ENCODE results near the gene HOXA6.

The HOXA6 gene

DNA sequence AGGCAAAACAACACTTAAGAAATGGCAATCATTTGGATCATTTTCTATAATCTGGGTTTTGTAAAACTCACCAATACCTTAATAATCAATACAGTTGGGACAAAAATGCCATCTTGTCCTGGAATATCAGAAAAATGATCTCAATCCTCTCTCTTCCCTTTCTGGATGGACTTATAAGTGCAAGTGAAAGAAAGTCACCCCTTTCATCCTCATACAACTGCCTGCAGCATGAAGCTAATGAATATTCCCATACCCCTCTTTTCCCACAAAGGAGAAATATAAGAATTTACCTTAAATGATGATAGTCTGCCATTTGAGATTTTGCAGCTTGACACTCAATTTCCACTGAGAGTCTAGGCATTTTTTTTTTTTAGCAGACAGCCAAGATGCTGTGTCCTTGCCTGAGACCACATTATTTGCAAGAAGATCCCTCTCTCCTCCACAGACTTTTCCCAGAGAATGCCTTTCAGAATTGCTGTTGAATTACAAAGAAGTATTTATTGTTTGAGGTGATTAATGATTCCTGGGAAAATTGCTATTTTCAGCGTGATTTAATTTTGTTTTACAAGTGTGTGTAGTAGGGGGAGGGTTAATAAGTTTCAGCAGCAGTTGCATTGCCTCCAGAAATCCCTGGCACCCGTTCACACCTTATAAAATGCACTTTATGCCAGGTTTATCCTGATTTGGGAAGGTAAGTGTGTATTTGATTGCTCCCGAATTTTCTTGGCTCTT lies 20.8 kb downstream of the HOXA6 start:
- intact Hi-C loops (cut with DNase I; ENCODE audit: low total_unique reads) = no loop called here
- no peaks in the 10 kb centered on the region for H3K9me3 ChIP-seq
- no peaks in the 10 kb centered on the region for H3K27me3 ChIP-seq
- DNase-seq = no peak
- TF ChIP-seq, protein P1, sequence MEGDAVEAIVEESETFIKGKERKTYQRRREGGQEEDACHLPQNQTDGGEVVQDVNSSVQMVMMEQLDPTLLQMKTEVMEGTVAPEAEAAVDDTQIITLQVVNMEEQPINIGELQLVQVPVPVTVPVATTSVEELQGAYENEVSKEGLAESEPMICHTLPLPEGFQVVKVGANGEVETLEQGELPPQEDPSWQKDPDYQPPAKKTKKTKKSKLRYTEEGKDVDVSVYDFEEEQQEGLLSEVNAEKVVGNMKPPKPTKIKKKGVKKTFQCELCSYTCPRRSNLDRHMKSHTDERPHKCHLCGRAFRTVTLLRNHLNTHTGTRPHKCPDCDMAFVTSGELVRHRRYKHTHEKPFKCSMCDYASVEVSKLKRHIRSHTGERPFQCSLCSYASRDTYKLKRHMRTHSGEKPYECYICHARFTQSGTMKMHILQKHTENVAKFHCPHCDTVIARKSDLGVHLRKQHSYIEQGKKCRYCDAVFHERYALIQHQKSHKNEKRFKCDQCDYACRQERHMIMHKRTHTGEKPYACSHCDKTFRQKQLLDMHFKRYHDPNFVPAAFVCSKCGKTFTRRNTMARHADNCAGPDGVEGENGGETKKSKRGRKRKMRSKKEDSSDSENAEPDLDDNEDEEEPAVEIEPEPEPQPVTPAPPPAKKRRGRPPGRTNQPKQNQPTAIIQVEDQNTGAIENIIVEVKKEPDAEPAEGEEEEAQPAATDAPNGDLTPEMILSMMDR (IDR thresholded peaks at IDR 0.05) = no peak
- H3K4me3 ChIP-seq = no peak overlapping the region
- H3K36me3 ChIP-seq = peaks cover 4 to 7% (median 6%) of the 10 kb centered on the region in 3 donors
- H3K4me1 ChIP-seq = peaks cover 0 to 20% (median 12%) of the 10 kb centered on the region in 4 donors
- H3K27ac ChIP-seq = no peak overlapping the region

DNA sequence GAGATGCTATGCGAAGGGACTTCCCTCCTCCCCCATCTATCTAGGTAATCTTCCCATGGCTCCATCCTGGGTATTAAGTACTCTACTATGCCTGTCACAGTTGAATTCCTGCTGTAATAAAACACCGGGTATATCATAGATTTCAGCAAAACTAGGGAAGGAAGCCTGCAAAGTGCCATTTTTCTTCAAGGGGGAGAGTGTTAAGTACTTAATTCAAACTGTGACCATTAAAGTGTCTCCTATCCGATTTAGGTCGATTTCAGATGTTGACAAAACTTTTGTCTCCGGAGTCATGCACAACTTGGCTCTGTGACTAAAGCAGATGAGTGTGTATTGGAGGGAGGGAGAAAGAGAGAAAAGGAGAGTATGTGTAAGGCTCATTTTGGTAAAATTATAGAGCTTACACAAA lies 21.6 kb downstream of the HOXA6 start:
- Histone ChIP-seq H3K9me3 (no peaks in the 10 kb centered on the region), H3K27me3 (no peaks in the 10 kb centered on the region), H3K27ac (no peak overlapping the region), H3K36me3 (peaks cover 4 to 10% (median 7%) of the 10 kb centered on the region in 3 donors), H3K4me1 (peaks cover 0 to 16% (median 5%) of the 10 kb centered on the region in 4 donors), H3K4me3 (no peak overlapping the region)
- TF ChIP-seq, protein P1 (IDR thresholded peaks at IDR 0.05) = no peak
- DNase-seq = no peak
- intact Hi-C loops (cut with DNase I; ENCODE audit: low total_unique reads) = no loop called here

DNA sequence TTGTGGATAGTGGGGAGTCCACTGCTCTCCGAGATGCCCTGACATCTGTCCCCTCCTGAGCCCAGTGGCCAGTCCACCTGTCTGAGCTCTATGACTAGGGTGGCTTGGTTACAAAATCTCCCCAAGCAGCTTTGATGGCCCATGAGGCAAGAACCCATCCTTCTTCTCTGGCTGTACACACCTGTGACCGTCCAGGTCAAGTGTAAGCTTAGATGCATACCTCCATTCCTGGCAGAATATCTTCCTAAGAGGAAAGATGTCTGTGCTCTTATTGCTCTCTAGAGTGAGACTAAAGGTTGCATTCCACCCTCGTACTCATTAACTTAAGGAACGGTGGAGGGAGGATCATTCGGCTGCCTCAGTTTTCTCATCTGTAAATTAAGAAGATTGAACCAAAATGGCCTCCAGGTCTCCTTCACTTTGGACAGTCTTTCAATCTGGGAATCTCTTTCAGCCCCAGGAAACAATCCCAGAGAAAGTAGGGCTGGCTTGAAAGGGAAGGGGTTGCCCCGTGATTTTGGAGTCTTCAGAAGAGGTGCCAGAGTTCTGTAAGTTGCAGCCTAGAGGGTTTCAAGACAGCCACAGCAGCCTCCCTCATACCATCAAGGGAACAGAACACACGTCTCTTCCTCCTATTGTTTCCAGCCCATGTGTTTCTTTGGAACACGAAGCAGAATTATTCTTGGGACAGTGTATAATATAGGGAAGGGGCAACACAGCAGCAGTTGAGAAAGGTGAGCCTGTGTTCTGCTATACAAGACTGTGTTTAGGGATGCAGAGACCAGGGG lies 22.5 kb downstream of the HOXA6 start:
- DNase-seq = no peak
- TF ChIP-seq, protein P1 (IDR thresholded peaks at IDR 0.05) = no peak
- peaks cover 0 to 24% (median 12%) of the 10 kb centered on the region in 4 donors for H3K4me1 ChIP-seq
- peaks cover 4 to 10% (median 7%) of the 10 kb centered on the region in 3 donors for H3K36me3 ChIP-seq
- no peaks in the 10 kb centered on the region for H3K9me3 ChIP-seq
- H3K27ac ChIP-seq = no peak overlapping the region
- intact Hi-C loops (cut with DNase I; ENCODE audit: low total_unique reads) = no loop called here
- no peaks in the 10 kb centered on the region for H3K27me3 ChIP-seq
- H3K4me3 ChIP-seq = no peak overlapping the region

DNA sequence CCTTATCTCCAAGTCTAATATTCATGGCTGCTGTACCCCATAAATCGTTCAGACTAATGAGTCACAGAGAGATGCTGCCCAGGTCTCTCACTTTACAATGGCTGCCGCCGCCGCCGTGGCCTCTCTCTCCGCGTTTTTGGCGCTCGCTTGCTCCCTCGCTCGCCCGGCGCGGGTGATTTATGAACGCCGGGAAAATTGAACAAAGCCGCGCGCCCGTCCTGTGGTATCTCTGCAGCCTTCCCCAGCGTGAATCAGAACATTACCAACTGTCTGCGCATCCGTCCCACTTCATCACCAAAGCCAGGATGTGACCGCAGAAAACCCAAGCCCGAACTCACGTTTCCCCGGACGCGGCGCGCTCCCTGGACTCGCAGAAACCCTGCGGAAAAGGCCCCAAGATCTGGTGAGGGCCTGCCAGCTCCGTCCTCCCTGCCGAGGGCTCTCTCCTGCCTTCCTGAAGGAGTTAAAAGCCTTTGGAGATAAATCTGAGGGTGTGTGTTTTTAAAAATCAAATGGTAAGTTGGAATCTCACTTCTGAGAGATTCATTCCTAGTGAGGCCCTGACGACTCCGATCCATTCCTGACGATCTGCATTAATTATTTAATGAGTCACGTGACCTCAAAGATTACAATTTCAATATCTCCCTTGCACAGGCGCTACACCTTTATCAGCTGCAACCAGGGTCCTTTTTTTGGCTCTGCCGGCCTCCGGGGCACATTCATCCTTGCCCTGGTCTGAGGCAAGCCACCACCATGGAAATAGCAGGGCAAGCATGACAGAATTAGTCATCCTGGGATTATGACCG lies 23.3 kb downstream of the HOXA6 start:
- H3K4me3 ChIP-seq = no peak overlapping the region
- no peak for DNase-seq
- no peaks in the 10 kb centered on the region for H3K9me3 ChIP-seq
- intact Hi-C loops (cut with DNase I; ENCODE audit: low total_unique reads) = no loop called here
- peaks cover 0 to 17% (median 8%) of the 10 kb centered on the region in 4 donors for H3K4me1 ChIP-seq
- H3K27me3 ChIP-seq = no peaks in the 10 kb centered on the region
- H3K27ac ChIP-seq = no peak overlapping the region
- TF ChIP-seq, protein P1 (IDR thresholded peaks at IDR 0.05) = no peak
- peaks cover 4 to 10% (median 7%) of the 10 kb centered on the region in 3 donors for H3K36me3 ChIP-seq

DNA sequence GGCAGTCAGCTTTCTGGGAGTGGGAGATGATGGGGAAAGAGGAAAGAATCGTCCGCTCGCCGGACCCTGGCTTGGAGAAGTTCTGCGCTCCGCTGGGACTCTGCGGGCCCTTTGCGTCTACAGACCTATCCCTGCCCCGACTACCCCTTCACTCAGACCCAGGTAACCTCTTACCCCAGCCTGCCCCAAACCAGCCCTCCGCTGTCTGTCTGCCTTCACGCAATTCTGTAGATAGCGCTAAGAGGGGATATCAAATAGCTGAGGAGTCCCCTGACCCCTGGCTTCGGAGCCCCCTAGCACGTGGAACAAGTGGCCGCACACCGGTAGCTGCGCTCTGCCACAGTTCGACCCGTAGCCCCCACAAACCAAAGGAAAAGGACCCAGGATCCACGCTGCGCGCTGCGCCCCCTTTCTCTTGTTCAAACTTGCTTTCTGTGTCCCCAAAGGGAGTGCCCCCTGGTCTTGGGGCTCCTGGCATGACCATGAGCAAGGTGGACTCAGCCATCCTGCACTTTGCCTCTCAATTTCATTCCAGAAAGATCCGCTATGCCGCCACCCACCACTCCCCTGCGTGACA lies 24.0 kb downstream of the HOXA6 start:
- Histone ChIP-seq H3K27me3 (no peaks in the 10 kb centered on the region), H3K4me3 (no peak overlapping the region), H3K27ac (no peak overlapping the region), H3K4me1 (peaks cover 0 to 15% (median 8%) of the 10 kb centered on the region in 4 donors), H3K9me3 (no peaks in the 10 kb centered on the region), H3K36me3 (peaks cover 4 to 10% (median 7%) of the 10 kb centered on the region in 3 donors)
- intact Hi-C loops (cut with DNase I; ENCODE audit: low total_unique reads) = no loop called here
- TF ChIP-seq, protein P1 (IDR thresholded peaks at IDR 0.05) = no peak
- DNase-seq = no peak

All from tibial artery (tissue), 4 donors.